Measurements from ENCODE around the gene RBM45. TPM values are rescaled to one million over a fixed set of nuclear protein-coding genes. Genes with fewer than 3 reads are reported as not detected.

RBM45 gene
- total RNA-seq, 4 donors from 2014 or later: 1.6 to 13.2 (median 8.4) TPM

GRCh38 chr2:178177066-178177679 lies 64.9 kb downstream of the RBM45 start:
- H3K9me3 ChIP-seq: no peaks in the 10 kb centered on the region
- H3K27ac ChIP-seq: no peak overlapping the region
- TF ChIP-seq CTCF (IDR thresholded peaks at IDR 0.05) (no peak), POLR2A (IDR thresholded peaks at IDR 0.05) (no peak)
- intact Hi-C loops (cut with DNase I): no loop called here
- no peaks in the 10 kb centered on the region for H3K4me1 ChIP-seq
- H3K36me3 ChIP-seq: no peaks in the 10 kb centered on the region
- no peaks in the 10 kb centered on the region for H3K27me3 ChIP-seq
- WGBS, 2 donors: 70 to 79% methylated on average over 1 of the region's 1 CpG
- no peak overlapping the region for H3K4me3 ChIP-seq
- DNase-seq: no peak

Small RNA genes within 50 kb of the gene (small RNA-seq; reads per million reads assigned to genes)
- gene AC011998.1: 0 reads per million in 4 donors
- gene RNU5E-9P: 0 reads per million in 4 donors

Other genes starting within 250 kb of the RBM45 start
- under 1 TPM in 1 of 4 donors, not detected in 3; 0.12 TPM for gene PDE11A, start 39.7 kb upstream of the RBM45 start, total RNA-seq
- gene OSBPL6, start 82.1 kb downstream of the RBM45 start, total RNA-seq: 1 to 10 TPM; 1.8 to 6.1 (median 3.4) TPM

Measured in esophagus squamous epithelium (tissue), 5 donors.